ENCODE measurements around the gene TMEM79.

DNA sequence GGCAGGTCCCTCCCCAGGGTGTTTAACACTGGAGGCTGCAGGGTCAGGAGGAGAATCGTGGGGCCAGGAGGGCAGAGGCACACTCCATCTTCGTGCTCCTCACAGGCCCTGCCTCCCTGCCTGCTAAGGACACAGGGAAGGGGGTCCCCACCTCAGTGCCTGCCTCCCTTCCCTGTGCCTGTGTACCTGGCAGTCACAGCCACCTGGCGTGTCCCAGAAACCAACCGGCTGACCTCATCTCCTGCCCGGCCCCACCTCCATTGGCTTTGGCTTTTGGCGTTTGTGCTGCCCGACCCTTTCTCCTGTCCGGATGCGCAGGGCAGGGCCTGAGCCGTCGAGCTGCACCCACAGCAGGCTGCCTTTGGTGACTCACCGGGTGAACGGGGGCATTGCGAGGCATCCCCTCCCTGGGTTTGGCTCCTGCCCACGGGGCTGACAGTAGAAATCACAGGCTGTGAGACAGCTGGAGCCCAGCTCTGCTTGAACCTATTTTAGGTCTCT, 42.8 kb upstream of the TMEM79 start:
- TF ChIP-seq EZH2 (IDR thresholded peaks at IDR 0.05; ENCODE audit: low read depth) = no peak
- TF ChIP-seq, protein P1, sequence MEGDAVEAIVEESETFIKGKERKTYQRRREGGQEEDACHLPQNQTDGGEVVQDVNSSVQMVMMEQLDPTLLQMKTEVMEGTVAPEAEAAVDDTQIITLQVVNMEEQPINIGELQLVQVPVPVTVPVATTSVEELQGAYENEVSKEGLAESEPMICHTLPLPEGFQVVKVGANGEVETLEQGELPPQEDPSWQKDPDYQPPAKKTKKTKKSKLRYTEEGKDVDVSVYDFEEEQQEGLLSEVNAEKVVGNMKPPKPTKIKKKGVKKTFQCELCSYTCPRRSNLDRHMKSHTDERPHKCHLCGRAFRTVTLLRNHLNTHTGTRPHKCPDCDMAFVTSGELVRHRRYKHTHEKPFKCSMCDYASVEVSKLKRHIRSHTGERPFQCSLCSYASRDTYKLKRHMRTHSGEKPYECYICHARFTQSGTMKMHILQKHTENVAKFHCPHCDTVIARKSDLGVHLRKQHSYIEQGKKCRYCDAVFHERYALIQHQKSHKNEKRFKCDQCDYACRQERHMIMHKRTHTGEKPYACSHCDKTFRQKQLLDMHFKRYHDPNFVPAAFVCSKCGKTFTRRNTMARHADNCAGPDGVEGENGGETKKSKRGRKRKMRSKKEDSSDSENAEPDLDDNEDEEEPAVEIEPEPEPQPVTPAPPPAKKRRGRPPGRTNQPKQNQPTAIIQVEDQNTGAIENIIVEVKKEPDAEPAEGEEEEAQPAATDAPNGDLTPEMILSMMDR (conservative IDR thresholded peaks at IDR 0.05) = no peak
